Gastroesophageal sphincter (tissue), 3 donors: ENCODE data around the gene ZNF500.

ENCODE experiments used
- EP300 ChIP-seq: sonication (generic); formaldehyde crosslinking; IDR thresholded peaks from one replicate; pipeline ENCODE4 v1.6.1; 2017; ENCODE audit warnings: antibody characterized with exemption, mild to moderate bottlenecking
- POLR2A ChIP-seq, 2 donors: fragments of 450-650 bp; IDR thresholded peaks; one replicate each; pipeline ENCODE4 v1.6.1; 2017; ENCODE audit warnings: antibody characterized with exemption in 2 of 2, mild to moderate bottlenecking in 2 of 2, moderate library complexity in 1 of 2
- POLR2AphosphoS5 ChIP-seq: sonication (generic); formaldehyde crosslinking; IDR thresholded peaks from one replicate; pipeline ENCODE4 v1.6.1; 2017; ENCODE audit warnings: antibody characterized with exemption
- TF ChIP-seq, protein P1 (sequence below), 4 experiments: fragments of 200-600 bp in 2 of 4; fragments of 450-650 bp in 2 of 4; sonication (generic) in 1 of 4; IDR thresholded peaks; one replicate each; pipeline ENCODE4 v1.5.1; 2017 to 2019; ENCODE audit warnings: antibody characterized with exemption in 4 of 4, mild to moderate bottlenecking in 2 of 4, moderate library complexity in 2 of 4

DNA sequence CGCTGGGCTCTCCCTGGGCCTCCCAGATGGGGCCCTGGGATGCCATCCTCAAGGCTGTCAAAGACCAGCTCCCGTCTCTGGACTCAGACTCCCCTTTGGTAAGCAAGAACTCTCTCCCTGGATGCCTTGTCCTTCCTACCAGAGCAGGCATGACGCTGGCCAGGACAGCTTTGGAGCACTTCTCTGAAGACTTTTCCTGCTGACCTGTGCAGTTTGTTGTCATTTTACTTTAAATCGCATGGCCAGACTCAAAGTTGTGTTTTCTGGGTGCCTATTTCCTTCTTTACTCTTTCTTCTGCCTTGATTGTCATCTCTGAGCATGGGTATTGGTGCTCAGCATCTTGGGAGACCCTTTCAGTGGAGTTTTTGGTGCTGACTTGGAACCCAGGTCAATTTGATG is 30.4 kb downstream of the ZNF500 start:
- TF ChIP-seq, protein P1, sequence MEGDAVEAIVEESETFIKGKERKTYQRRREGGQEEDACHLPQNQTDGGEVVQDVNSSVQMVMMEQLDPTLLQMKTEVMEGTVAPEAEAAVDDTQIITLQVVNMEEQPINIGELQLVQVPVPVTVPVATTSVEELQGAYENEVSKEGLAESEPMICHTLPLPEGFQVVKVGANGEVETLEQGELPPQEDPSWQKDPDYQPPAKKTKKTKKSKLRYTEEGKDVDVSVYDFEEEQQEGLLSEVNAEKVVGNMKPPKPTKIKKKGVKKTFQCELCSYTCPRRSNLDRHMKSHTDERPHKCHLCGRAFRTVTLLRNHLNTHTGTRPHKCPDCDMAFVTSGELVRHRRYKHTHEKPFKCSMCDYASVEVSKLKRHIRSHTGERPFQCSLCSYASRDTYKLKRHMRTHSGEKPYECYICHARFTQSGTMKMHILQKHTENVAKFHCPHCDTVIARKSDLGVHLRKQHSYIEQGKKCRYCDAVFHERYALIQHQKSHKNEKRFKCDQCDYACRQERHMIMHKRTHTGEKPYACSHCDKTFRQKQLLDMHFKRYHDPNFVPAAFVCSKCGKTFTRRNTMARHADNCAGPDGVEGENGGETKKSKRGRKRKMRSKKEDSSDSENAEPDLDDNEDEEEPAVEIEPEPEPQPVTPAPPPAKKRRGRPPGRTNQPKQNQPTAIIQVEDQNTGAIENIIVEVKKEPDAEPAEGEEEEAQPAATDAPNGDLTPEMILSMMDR (IDR thresholded peaks at IDR 0.05) = no peak
- TF ChIP-seq POLR2A (IDR thresholded peaks at IDR 0.05) = no peak
- TF ChIP-seq EP300 = no peak
- TF ChIP-seq POLR2AphosphoS5 = no peak
